Panc1 (cell line): ENCODE data around the gene MROH2A. TPM values are rescaled to one million over a fixed set of nuclear protein-coding genes. Genes with fewer than 3 reads are reported as not detected.

Source experiments
- ATAC-seq: fragments of 200-7000 bp; cut with Tn5 transposase; 2 replicates; pipeline ENCODE4 v1.9.1; 2020; ENCODE audit warnings: mild to moderate bottlenecking, moderate library complexity
- BruUV-seq: library from RNA; stranded (reverse); fragments of 400-500 nt; replicated peaks from 2 replicates; lab custom pipeline; 2021; lab: Mats Ljungman, UMichigan
- CTCF ChIA-PET: fragments of 300-600 bp; sonication (Branson Sonifier 250); formaldehyde crosslinking; loops from one replicate; lab custom pipeline; 2022; ENCODE audit warnings: antibody characterized with exemption; lab: Charles Lee
- POLR2A ChIA-PET: fragments of 300-600 bp; sonication (Branson Sonifier 250); formaldehyde crosslinking; loops from one replicate; lab custom pipeline; 2022; ENCODE audit warnings: antibody characterized with exemption; lab: Charles Lee
- DNase-seq: peaks from one replicate; pipeline ENCODE4 v3.0.0-alpha.2; 2010; ENCODE audit warnings: low read depth, low spot score
- H3K27ac ChIP-seq: 2 replicates; pipeline ENCODE4 v1.5.1; 2011; ENCODE audit warnings: mild to moderate bottlenecking, low read length, inconsistent platforms
- H3K27me3 ChIP-seq: fragments of 200-500 bp; sonication (Bioruptor generic); 2 replicates; pipeline ENCODE4 v1.6.0; 2014; ENCODE audit warnings: low read length, inconsistent platforms; ENCODE audit not compliant: control insufficient read depth, insufficient read depth
- H3K36me3 ChIP-seq: fragments of 200-500 bp; sonication (Bioruptor generic); 2 replicates; pipeline ENCODE4 v1.5.1; 2014; ENCODE audit warnings: inconsistent platforms, mild to moderate bottlenecking, low read length, moderate library complexity; ENCODE audit not compliant: control insufficient read depth, insufficient read depth
- H3K4me1 ChIP-seq: 2 replicates; pipeline ENCODE4 v1.5.1; 2011; ENCODE audit warnings: inconsistent platforms, mild to moderate bottlenecking, low read length, moderate library complexity; ENCODE audit not compliant: control insufficient read depth, insufficient read depth
- H3K4me3 ChIP-seq, 2 experiments: 2 replicates each; pipeline ENCODE4 v1.5.1; 2011 to 2012; ENCODE audit warnings: low read depth in 2 of 2, low read length in 2 of 2, mild to moderate bottlenecking in 2 of 2, inconsistent platforms in 1 of 2, moderate library complexity in 1 of 2
- H3K9me3 ChIP-seq: fragments of 200-500 bp; sonication (Bioruptor generic); 2 replicates; pipeline ENCODE4 v1.5.1; 2014; ENCODE audit warnings: low read depth, mild to moderate bottlenecking, inconsistent platforms, low read length, moderate library complexity; ENCODE audit not compliant: control insufficient read depth, insufficient read depth
- CTCF ChIP-seq: fragments of 450-650 bp; IDR thresholded peaks from 2 replicates; pipeline ENCODE4 v1.5.1; 2017; ENCODE audit warnings: mild to moderate bottlenecking
- POLR2AphosphoS5 ChIP-seq: IDR thresholded peaks from 2 replicates; pipeline ENCODE4 v1.6.1; 2012; ENCODE audit warnings: mild to moderate bottlenecking, low read depth, low read length, moderate library complexity
- REST ChIP-seq, 2 experiments: IDR thresholded peaks; 2 replicates each; pipeline ENCODE4 v1.6.1; 2011 to 2012; ENCODE audit warnings: low read depth in 2 of 2, control low read depth in 1 of 2, low read length in 1 of 2, mild to moderate bottlenecking in 1 of 2, moderate library complexity in 1 of 2; ENCODE audit not compliant: insufficient read depth in 1 of 2
- SIN3A ChIP-seq: IDR thresholded peaks from 2 replicates; pipeline ENCODE4 v1.6.1; 2012; ENCODE audit warnings: low read depth, mild to moderate bottlenecking, low read length, moderate library complexity, borderline replicate concordance; ENCODE audit not compliant: insufficient read depth
- TCF7L2 ChIP-seq: IDR thresholded peaks from 2 replicates; pipeline ENCODE4 v1.6.1; 2011; ENCODE audit warnings: mild to moderate bottlenecking, low read depth, low read length, inconsistent platforms
- in situ Hi-C: cut with HindIII; loops from 2 replicates; pipeline ENCODE4 v1.10.0; 2016; ENCODE audit warnings: low sequenced_read_pairs, low pct_unique_long_range_greater_than_20kb
- intact Hi-C: fragments of 100-400 bp; cut with micrococcal nuclease; formaldehyde crosslinking; loops from one replicate; pipeline ENCODE4 v1.10.0; 2022; ENCODE audit not compliant: unreplicated experiment
- total RNA-seq: library from RNA; stranded (reverse); gene quantifications from one replicate; pipeline ENCODE4 v1.2.1, GENCODE V29; 2021; ENCODE audit not compliant: unreplicated experiment

MROH2A gene
- total RNA-seq, 1 experiment from 2014 or later, result not detected

- no peak for DNase-seq
- intact Hi-C loops, result no loop called here
- ChIA-PET CTCF (no interaction called here), POLR2A (no interaction called here)
- Histone ChIP-seq H3K36me3 (no peaks in the 10 kb centered on the region), H3K4me1 (no peaks in the 10 kb centered on the region), H3K27ac (no peak overlapping the region), H3K27me3 (no peaks in the 10 kb centered on the region), H3K4me3 (no peak overlapping the region), H3K9me3 (no peaks in the 10 kb centered on the region)
- in situ Hi-C loops, result no loop called here
- peak; percentile 32; the same call in 1 of the 2 replicates for ATAC-seq
- BruUV-seq, result no TSS peak
- TF ChIP-seq SIN3A (no peak), CTCF (no peak), TCF7L2 (no peak), REST (IDR thresholded peaks at IDR 0.05; ENCODE audit: insufficient read depth in 1 of 2, low read depth in 2 of 2, low read length in 1 of 2) (no peak), POLR2AphosphoS5 (no peak)
These were observed 42.0 kb downstream of the MROH2A start for GRCh38 chr2:233819884-233820773.

GRCh38 chr2:233820774-233821105 is 42.6 kb downstream of the MROH2A start:
- BruUV-seq, result no TSS peak
- no peaks in the 10 kb centered on the region for H3K4me1 ChIP-seq
- CTCF ChIA-PET, result no interaction called here
- ATAC-seq (no peak), DNase-seq (no peak)
- intact Hi-C loops (no loop called here), in situ Hi-C loops (no loop called here)
- H3K4me3 ChIP-seq, result no peak overlapping the region
- H3K36me3 ChIP-seq, result no peaks in the 10 kb centered on the region
- POLR2A ChIA-PET, result no interaction called here
- H3K27me3 ChIP-seq, result no peaks in the 10 kb centered on the region
- TF ChIP-seq CTCF (no peak), POLR2AphosphoS5 (no peak), SIN3A (no peak), REST (IDR thresholded peaks at IDR 0.05; ENCODE audit: insufficient read depth in 1 of 2, low read depth in 2 of 2, low read length in 1 of 2) (no peak), TCF7L2 (no peak)
- no peaks in the 10 kb centered on the region for H3K9me3 ChIP-seq
- H3K27ac ChIP-seq, result no peak overlapping the region
